NCI-H510A treated with DMSO at 0.1 percent for 48 hours (cell line): ENCODE measurements around the gene NLGN1.

Source experiments
- DNase-seq: peaks from one replicate; lab custom pipeline; 2025; lab: John Stamatoyannopoulos, UW

NLGN1 gene

GRCh38 chr3:174334111-174334510, 936.6 kb downstream of the NLGN1 start:
- no peak for DNase-seq

- no peak for DNase-seq
Observed at GRCh38 chr3:174335324-174335723, 937.8 kb downstream of the NLGN1 start.

GRCh38 chr3:174335910-174336309, 938.4 kb downstream of the NLGN1 start:
- no peak for DNase-seq
